Naive B cell (primary cell): Measurements from ENCODE around the gene PTCH1. TPM values are rescaled to one million over a fixed set of nuclear protein-coding genes. Genes with fewer than 3 reads are reported as not detected.

Experiments used
- ATAC-seq, 2 donors: fragments of 150-1000 bp; cut with Tn5 transposase; 2 replicates each; pipeline ENCODE4 v1.10.0; 2021; ENCODE audit warnings: low read depth in 2 of 2, mild to moderate bottlenecking in 2 of 2, moderate library complexity in 2 of 2
- DNase-seq: peaks from one replicate; pipeline ENCODE4 v3.0.0; 2022
- H3K27ac Mint-ChIP-seq, 6 donors: one replicate each; pipeline ENCODE4 v1.8.0; 2020 to 2022; ENCODE audit warnings: mild to moderate bottlenecking in 6 of 6, mixed read lengths in 6 of 6, moderate library complexity in 5 of 6, inconsistent platforms in 2 of 6
- H3K27me3 Mint-ChIP-seq, 3 donors: one replicate each; pipeline ENCODE4 v1.8.0; 2021 to 2022; ENCODE audit warnings: mixed read lengths in 3 of 3, mild to moderate bottlenecking in 1 of 3
- H3K36me3 Mint-ChIP-seq, 2 donors: one replicate each; pipeline ENCODE4 v1.8.0; 2020 to 2022; ENCODE audit warnings: mixed read lengths in 2 of 2, inconsistent platforms in 1 of 2, mild to moderate bottlenecking in 1 of 2
- H3K4me1 Mint-ChIP-seq, 3 donors: one replicate each; pipeline ENCODE4 v1.8.0; 2020 to 2022; ENCODE audit warnings: mixed read lengths in 3 of 3, inconsistent platforms in 1 of 3, mild to moderate bottlenecking in 1 of 3, moderate library complexity in 1 of 3
- H3K4me3 Mint-ChIP-seq, 8 donors: one replicate each; pipeline ENCODE4 v1.8.0; 2020 to 2022; ENCODE audit warnings: mild to moderate bottlenecking in 8 of 8, mixed read lengths in 8 of 8, moderate library complexity in 8 of 8, inconsistent platforms in 2 of 8
- H3K9me3 Mint-ChIP-seq, 7 donors: one replicate each; pipeline ENCODE4 v1.8.0; 2020 to 2022; ENCODE audit warnings: mixed read lengths in 7 of 7, mild to moderate bottlenecking in 5 of 7, inconsistent platforms in 2 of 7, moderate library complexity in 1 of 7
- polyA plus RNA-seq, 6 donors: library from polyadenylated mRNA; unstranded; fragments of 300-500 nt; fragmentation: Illumina TruSeq; gene quantifications; one replicate each; pipeline ENCODE4 v1.2.3, GENCODE V29; 2021; ENCODE audit warnings: low read depth in 6 of 6

Gene PTCH1
- polyA plus RNA-seq, 6 donors from 2014 or later, result 0.21 to 8.3 (median 2.4) TPM

DNA sequence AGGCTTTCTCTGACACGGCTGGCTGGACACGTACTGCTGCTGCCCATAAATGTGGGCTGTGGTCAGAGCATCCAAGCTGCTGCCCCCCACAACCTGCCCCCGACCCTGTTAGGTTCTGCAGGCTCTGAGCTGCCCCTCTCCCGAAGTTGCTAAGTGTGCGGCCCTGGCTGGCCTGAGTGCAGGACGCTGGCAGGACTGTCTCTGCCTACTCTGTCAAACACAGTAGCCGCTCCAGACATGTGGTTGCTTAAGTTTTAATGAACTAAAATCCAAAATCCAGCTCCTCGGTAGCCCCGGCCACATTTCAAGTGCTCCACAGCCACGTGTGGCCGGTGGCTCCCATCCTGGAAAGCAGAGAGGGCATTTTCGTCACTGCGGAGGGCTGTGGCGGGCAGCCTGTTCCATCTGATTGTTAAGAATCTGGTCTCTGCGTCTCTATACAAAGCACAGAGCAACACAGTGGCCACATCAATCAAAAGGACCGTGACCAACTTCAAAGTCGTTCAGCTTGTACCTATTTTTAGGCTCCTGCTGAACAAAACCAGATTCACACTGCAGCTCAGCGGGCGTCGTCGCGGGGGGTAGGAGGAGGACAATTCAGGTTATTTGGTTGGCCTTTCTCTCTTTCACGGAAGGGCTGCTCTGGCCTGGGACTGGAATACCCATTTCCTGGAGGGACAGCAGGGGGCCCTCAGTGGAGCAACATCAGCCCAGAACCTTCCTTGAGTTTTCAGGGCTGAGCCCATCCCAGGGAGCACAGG lies 68.9 kb downstream of the PTCH1 start:
- H3K27me3 Mint-ChIP-seq, result peaks cover 0 to 52% (median 44%) of the 10 kb centered on the region in 3 donors
- ATAC-seq (no peak), DNase-seq (no peak)
- peaks cover 0 to 5% (median 3%) of the 10 kb centered on the region in 3 donors for H3K4me1 Mint-ChIP-seq
- no peak overlapping the region for H3K27ac Mint-ChIP-seq
- no peaks in the 10 kb centered on the region for H3K9me3 Mint-ChIP-seq
- H3K36me3 Mint-ChIP-seq, result peaks cover 3 to 8% of the 10 kb centered on the region in 2 donors
- peak overlapping the region in 1 of 8 donors; percentile 61 for H3K4me3 Mint-ChIP-seq

DNA sequence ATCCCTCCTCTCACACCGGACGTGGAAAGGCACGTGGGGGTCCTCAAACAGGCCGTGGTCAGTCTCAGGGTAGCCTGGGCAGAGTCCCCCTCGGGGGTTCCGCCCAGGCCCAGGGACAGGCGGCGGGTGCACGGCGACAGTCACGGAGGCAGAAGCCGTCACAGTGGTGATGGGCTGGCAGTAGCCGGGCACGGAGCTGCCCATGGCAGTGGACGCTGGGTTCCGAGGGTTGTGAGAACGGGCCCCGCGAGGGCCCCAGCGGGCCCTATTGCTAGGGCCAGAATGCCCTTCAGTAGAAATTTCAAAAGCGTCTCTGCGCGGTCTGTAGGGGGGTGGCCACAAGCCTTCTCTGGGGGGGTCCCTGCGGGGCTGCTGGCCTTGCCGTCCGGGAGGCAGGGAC lies 69.8 kb downstream of the PTCH1 start:
- peaks cover 0 to 53% (median 43%) of the 10 kb centered on the region in 3 donors for H3K27me3 Mint-ChIP-seq
- no peak for DNase-seq
- peaks cover 2 to 3% of the 10 kb centered on the region in 2 donors for H3K36me3 Mint-ChIP-seq
- peak overlapping the region in 1 of 8 donors; percentile 73 for H3K4me3 Mint-ChIP-seq
- no peak for ATAC-seq
- no peak overlapping the region for H3K27ac Mint-ChIP-seq
- H3K9me3 Mint-ChIP-seq, result no peaks in the 10 kb centered on the region
- H3K4me1 Mint-ChIP-seq, result peaks cover 0 to 5% (median 3%) of the 10 kb centered on the region in 3 donors

DNA sequence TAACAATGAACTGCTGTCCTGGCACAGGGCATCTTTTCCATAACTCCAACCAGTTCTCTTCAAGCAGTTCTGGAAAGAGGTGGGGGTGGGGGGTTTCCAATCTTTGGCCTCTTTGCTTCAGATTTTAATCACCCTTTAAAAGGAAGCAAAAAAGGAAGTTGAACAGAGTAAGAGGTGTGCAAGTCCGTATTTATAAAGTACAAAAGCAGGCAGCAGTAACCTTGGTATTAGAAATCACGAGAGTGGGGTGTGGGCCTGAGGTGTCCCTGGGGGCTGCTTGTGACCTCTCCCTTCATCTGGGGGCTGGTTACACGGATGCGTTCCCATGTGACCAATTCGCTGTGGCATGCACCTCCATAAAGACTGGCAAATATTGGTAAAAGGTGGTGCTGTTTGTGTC lies 70.5 kb downstream of the PTCH1 start:
- ATAC-seq (no peak), DNase-seq (no peak)
- Mint-ChIP-seq H3K4me1 (peaks cover 0 to 5% (median 3%) of the 10 kb centered on the region in 3 donors), H3K27ac (no peak overlapping the region), H3K36me3 (peaks cover 0 to 3% of the 10 kb centered on the region in 2 donors), H3K4me3 (no peak overlapping the region), H3K27me3 (peaks cover 0 to 56% (median 38%) of the 10 kb centered on the region in 3 donors), H3K9me3 (no peaks in the 10 kb centered on the region)

DNA sequence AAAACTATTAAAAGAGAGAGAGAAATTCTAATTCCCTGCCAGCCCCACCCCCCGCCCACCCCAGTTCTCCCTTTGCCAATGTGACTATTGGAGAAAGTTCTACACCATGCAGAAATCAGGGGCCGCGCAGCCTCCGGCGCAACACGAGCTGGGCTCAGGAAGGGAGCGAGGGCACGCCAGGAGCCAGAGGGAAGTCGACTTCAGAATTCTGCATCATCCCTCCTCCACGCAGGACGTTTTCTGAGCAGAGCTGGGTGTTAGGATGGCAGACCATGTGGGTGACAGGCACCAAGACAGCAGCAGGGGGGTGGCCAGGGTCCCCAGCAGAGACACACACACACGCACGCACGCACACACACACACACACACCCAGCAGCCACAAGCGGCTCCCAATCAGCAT lies 72.6 kb downstream of the PTCH1 start:
- H3K27me3 Mint-ChIP-seq, result peaks cover 6 to 66% (median 39%) of the 10 kb centered on the region in 3 donors
- H3K27ac Mint-ChIP-seq, result no peak overlapping the region

GRCh38 chr9:95443301-95443700 lies 73.5 kb downstream of the PTCH1 start:
- Mint-ChIP-seq H3K27ac (no peak overlapping the region), H3K4me3 (no peak overlapping the region)

More for the DNA sequence above, 72.6 kb downstream of the PTCH1 start:
- Mint-ChIP-seq H3K4me1 (peaks cover 0 to 8% (median 5%) of the 10 kb centered on the region in 3 donors), H3K9me3 (peaks cover 0 to 2% (median 0%) of the 10 kb centered on the region in 7 donors), H3K36me3 (no peaks in the 10 kb centered on the region), H3K4me3 (no peak overlapping the region)
- DNase-seq, result no peak
- no peak for ATAC-seq

DNA sequence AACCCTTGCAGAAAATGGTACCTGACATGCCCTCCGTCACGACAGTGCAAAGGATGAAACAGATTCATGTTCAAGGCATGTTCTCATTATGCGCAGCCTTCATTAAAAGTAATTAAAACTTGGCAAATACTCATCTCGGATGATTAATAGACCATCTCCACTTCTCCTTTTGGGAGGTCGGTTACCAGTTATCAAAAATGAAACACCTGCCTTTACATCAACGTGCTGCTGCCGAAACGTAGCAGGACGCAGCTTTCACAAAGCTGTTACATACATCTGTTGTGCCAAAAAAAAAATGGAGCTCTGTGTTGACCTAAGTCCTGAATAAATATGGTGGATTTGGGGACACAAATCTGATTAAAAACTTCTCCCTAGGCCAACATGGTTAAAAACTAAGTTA lies 75.7 kb downstream of the PTCH1 start:
- Mint-ChIP-seq H3K36me3 (no peaks in the 10 kb centered on the region), H3K4me1 (peaks cover 0 to 4% (median 0%) of the 10 kb centered on the region in 3 donors), H3K27ac (no peak overlapping the region), H3K9me3 (peaks cover 0 to 2% (median 0%) of the 10 kb centered on the region in 7 donors), H3K4me3 (no peak overlapping the region), H3K27me3 (peaks cover 23 to 63% (median 42%) of the 10 kb centered on the region in 3 donors)
- ATAC-seq (peak in 1 of 2 donors; percentile 27), DNase-seq (no peak)

More at GRCh38 chr9:95443301-95443700, 73.5 kb downstream of the PTCH1 start:
- ATAC-seq, result no peak
- Mint-ChIP-seq H3K4me1 (peaks cover 0 to 8% (median 5%) of the 10 kb centered on the region in 3 donors), H3K9me3 (peaks cover 0 to 2% (median 0%) of the 10 kb centered on the region in 7 donors), H3K36me3 (no peaks in the 10 kb centered on the region), H3K27me3 (peaks cover 10 to 66% (median 39%) of the 10 kb centered on the region in 3 donors)
- no peak for DNase-seq

DNA sequence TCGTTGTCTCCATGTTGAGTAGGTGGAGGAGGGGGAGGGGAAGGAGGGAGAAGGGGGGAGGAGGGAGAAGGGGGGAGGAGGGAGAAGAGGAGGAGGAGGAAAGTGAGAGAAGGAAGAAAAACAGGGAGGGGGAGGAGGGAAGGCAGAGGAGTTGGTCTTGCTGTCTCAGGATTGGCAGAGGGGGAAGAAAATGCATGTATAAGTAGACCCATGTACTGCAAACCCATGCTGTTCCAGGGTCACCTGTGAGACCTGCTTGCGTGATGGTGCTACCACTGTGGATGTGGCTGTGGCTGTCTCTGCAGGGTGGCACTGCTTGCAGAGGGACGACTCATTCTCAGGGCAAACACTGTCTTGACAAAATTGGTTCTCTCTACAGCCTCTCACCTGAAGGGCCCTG lies 76.3 kb downstream of the PTCH1 start:
- ATAC-seq (no peak), DNase-seq (no peak)
- peaks cover 0 to 2% (median 0%) of the 10 kb centered on the region in 7 donors for H3K9me3 Mint-ChIP-seq
- no peaks in the 10 kb centered on the region for H3K36me3 Mint-ChIP-seq
- peaks cover 0 to 4% (median 0%) of the 10 kb centered on the region in 3 donors for H3K4me1 Mint-ChIP-seq
- H3K27me3 Mint-ChIP-seq, result peaks cover 23 to 65% (median 41%) of the 10 kb centered on the region in 3 donors
- H3K4me3 Mint-ChIP-seq, result no peak overlapping the region
- H3K27ac Mint-ChIP-seq, result no peak overlapping the region

DNA sequence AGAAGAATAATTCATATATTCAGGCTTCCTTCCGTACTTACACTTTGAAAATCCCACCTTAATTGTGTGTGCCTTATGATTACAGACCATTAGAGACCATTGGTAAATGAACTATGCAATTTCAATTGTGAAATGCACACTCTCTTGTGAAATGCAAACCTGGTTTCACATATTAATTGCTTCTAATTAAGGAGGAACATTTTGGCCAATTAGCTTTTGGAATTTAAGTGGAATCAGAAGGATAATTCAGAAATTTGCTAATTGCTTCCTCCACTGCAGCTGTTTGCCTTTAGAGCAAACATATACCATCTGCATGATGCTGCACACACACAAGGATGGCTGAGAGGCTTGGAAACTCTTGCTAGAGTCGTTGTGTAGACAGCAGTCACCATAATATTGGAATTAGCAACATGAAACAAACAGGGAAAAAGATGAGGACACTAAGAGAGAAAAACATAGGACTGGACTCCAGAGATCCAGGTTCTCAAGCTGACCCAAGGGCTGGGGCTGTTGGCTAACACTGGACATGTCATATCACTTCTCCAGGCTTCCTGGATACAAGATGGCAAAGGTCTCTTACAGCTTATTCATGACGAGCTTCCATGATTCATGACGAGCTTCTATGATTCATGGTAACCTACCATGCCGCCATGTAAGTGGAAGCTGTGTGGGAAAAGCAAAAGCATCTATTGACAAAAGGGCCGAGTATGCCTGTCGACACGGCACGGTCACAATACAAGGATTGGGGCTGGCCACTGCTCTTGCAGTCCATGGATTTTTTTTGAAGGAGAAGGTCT lies 78.0 kb downstream of the PTCH1 start:
- no peak overlapping the region for H3K4me3 Mint-ChIP-seq
- DNase-seq (no peak), ATAC-seq (no peak)
- H3K36me3 Mint-ChIP-seq, result peaks cover 0 to 7% of the 10 kb centered on the region in 2 donors
- H3K4me1 Mint-ChIP-seq, result peaks cover 4 to 6% (median 4%) of the 10 kb centered on the region in 3 donors
- no peak overlapping the region for H3K27ac Mint-ChIP-seq
- H3K27me3 Mint-ChIP-seq, result peaks cover 33 to 51% (median 33%) of the 10 kb centered on the region in 3 donors
- peaks cover 2 to 8% (median 5%) of the 10 kb centered on the region in 7 donors for H3K9me3 Mint-ChIP-seq

GRCh38 chr9:95437559-95437958 lies 79.2 kb downstream of the PTCH1 start:
- H3K9me3 Mint-ChIP-seq, result peaks cover 2 to 9% (median 7%) of the 10 kb centered on the region in 7 donors
- no peak for DNase-seq
- no peak for ATAC-seq
- peaks cover 28 to 44% (median 33%) of the 10 kb centered on the region in 3 donors for H3K27me3 Mint-ChIP-seq
- peaks cover 0 to 7% of the 10 kb centered on the region in 2 donors for H3K36me3 Mint-ChIP-seq
- no peak overlapping the region for H3K4me3 Mint-ChIP-seq
- no peak overlapping the region for H3K27ac Mint-ChIP-seq
- peaks cover 4 to 8% (median 4%) of the 10 kb centered on the region in 3 donors for H3K4me1 Mint-ChIP-seq

- DNase-seq (no peak), ATAC-seq (no peak)
- H3K9me3 Mint-ChIP-seq, result peaks cover 2 to 9% (median 7%) of the 10 kb centered on the region in 7 donors
- peaks cover 0 to 7% of the 10 kb centered on the region in 2 donors for H3K36me3 Mint-ChIP-seq
- H3K27ac Mint-ChIP-seq, result no peak overlapping the region
- H3K27me3 Mint-ChIP-seq, result peaks cover 29 to 36% (median 33%) of the 10 kb centered on the region in 3 donors
- H3K4me1 Mint-ChIP-seq, result peaks cover 4 to 8% (median 4%) of the 10 kb centered on the region in 3 donors
- H3K4me3 Mint-ChIP-seq, result no peak overlapping the region
These were observed 80.4 kb downstream of the PTCH1 start for GRCh38 chr9:95436416-95436815.

- Mint-ChIP-seq H3K27ac (peak overlapping the region in 1 of 6 donors; percentile 57), H3K9me3 (peaks cover 3 to 18% (median 14%) of the 10 kb centered on the region in 7 donors), H3K4me1 (peaks cover 0 to 8% (median 4%) of the 10 kb centered on the region in 3 donors), H3K27me3 (peaks cover 27 to 33% (median 28%) of the 10 kb centered on the region in 3 donors), H3K4me3 (no peak overlapping the region), H3K36me3 (peaks cover 1 to 7% of the 10 kb centered on the region in 2 donors)
- no peak for DNase-seq
- ATAC-seq, result no peak
These were observed 81.6 kb downstream of the PTCH1 start for GRCh38 chr9:95435074-95435728.

GRCh38 chr9:95434116-95435073 lies 82.4 kb downstream of the PTCH1 start:
- H3K4me1 Mint-ChIP-seq, result peaks cover 0 to 8% (median 4%) of the 10 kb centered on the region in 3 donors
- H3K4me3 Mint-ChIP-seq, result peak overlapping the region in 1 of 8 donors; percentile 73
- peak overlapping the region in 1 of 6 donors; percentile 21 for H3K27ac Mint-ChIP-seq
- DNase-seq, result no peak
- peaks cover 7% of the 10 kb centered on the region in 2 donors for H3K36me3 Mint-ChIP-seq
- H3K9me3 Mint-ChIP-seq, result peaks cover 6 to 26% (median 21%) of the 10 kb centered on the region in 7 donors
- ATAC-seq, result no peak
- H3K27me3 Mint-ChIP-seq, result peaks cover 29 to 32% (median 31%) of the 10 kb centered on the region in 3 donors
